D341Med (cell line): ENCODE results near the gene PEAK3.
A peak's percentile ranks its signal among the peaks of the same experiment; 100 is the strongest.
"Not testable (repeated sequence)": the region's sequence is repeated elsewhere in the genome, so short reads cannot be mapped to it uniquely, and the experiment has no call there.

Experiments used
- DNase-seq: peaks from one replicate; pipeline ENCODE4 v3.0.0; 2012; ENCODE audit warnings: low spot score

The PEAK3 gene

DNA sequence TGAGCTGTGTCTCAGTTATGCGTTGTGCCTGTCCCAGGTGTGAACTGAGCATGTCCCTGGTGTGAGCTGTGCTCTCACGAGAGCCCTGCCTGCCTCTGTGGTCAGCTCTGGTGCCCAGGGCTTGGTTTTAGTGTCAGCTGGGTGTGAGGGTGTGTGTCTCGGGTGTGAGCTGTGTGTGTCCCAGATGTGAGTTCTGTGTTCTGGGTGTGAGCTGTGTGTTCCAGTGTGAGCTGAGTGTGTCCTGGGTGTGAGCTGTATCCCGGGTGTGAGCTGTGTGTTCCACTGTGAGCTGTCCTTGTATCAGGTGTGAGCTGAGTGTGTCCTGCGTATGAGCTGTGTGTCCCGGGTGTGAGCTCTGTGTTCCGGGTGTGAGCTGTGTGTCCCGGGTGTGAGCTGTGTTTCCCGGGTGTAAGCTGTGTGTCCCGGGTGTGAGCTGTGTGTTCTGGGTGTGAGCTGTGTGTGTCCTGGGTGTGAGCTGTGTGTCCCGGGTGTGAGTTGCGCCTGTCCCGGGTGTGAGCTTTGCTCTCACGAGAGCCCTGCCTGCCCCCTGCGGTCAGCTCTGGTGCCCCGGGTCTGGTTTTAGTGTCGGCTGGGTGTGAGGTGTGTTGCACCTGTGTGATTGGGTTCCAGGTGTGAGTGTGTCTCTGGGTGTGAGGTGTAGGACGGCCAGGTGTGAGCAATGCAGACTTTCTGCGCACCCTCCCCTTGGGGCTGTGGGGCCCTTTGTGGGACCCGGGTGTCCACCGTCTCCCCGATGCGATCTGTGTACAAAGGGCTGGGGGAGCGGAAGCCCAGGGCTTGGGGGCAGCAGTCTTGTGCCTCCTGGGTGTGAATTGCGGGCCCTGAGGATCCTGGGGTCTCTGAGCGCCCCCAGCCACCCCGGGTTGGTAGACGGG lies 7.1 kb upstream of the PEAK3 start:
- no peak for DNase-seq

DNA sequence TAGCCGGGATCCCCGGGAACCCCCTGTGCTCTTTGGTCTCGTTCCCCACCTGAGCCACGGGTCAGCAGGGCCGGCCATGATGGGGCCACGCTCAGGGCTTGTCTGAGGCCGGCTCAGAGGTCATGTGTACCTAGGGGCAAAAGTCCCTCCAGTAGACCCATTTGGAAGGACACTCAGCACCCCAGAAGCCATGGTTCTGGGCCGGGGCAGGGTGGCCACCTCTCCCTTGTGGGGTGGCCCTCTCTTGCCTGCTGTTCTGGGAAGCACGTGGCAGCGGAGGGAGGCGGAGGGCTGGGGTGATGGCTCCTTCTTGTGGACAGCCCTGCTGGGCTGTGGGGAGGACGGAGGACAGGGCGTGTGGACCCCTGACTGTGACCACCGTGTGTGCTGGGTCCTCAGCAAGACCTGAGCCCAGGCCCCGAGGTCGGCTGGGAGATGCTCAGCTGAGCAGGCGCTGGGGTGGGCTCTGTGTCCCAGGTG lies 6.4 kb upstream of the PEAK3 start:
- DNase-seq: no peak

DNA sequence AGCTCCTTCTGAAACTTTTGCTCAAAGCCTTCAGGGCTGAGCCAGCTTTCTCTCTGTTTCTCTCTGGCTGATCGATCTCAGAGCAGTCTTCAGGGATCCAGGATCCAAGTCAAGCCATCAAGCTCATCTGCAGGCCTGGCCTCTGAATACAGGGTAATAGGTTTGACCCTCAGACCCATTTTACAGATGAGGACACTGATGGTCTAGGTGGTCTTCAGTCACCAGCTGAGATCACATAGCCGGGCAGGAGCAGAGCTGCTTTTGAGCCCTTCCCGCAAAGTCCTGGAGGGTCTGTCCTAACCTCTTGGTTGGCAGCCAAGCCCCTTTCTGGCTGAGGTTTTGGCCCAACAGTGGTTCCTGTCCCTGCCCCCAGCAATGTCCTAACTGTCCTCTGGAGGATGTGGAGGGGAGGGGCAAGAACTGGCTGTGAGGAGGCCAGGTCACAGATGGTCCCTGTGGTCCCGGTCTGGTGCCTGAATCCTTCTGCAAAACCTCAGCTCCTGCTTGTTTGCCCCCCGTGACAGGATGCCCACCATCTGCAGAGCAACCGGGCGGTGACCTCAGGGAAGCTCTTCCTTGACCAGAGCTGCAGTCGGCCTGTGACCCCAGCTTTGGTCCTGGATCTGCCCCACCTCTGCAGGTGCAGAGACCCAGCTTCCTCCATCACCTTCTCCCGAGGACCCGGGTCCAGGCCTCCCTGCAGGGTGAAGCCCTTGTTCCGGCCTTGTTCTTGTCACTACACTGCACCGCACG lies 5.8 kb upstream of the PEAK3 start:
- DNase-seq: no peak

DNA sequence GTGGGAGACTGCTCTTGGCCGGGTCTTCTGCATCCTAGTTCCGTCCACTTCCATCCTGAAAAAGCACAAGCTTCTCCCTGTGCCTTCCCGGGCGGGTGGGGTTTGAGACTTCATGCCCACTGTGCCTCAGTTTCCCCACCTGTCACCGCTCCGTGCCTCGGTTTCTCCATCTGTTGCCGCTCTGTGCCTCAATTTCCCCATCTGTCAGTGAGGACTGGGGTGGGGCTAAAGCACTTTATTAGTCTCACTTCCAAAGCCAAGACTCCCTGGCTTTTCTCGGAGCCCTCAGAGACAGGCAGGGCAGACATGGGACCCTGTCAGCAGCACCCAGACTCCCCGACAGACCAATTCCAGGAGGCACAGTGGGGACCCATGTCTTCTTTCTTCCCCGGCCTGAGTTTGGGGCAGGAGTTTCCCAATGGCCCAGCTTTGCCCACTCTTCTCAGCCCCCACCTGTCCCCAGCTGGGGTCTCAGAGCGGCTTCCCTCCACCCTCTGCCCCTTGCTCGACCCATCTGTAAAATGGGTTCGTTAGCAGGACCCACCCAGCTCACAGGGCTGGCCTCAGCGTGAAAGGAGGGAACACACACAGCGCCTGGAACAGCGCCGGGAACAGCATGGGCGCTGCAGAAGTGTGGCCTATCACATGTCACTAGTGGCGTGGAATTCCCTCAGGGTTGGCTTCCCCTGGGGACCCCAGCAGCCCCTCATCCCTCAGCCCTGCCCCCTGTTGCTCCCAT lies 4.6 kb upstream of the PEAK3 start:
- no peak for DNase-seq

DNA sequence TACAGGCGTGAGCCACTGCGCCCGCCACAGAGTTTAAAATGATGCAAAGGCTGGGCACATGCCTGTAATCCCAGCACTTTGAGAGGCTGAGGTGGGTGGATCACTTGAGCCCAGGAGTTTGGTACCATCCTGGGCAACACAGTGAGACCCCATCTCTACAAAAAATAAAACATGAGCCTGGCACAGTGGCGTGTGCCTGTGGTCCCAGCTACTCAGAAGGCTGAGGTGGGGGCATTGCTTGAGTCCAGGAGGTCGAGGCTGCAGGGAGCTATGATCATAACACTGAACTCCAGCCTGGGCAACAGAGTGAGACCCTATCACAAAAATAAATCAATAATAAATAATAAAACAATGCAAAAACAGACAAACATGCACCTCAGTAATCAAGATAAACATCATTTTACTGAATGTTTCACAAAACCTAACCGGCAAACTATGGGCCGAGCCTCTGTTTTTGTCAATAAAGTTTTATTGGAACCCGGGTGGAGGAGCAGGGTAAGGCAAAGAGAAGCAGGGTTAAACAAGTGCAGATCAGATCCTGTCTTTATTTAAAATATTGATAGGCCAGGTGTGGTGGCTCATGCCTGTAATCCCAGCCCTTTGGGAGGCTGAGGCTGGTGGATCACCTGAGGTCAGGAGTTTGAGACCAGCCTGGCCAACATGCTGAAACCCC lies 2.0 kb upstream of the PEAK3 start:
- no peak for DNase-seq

DNA sequence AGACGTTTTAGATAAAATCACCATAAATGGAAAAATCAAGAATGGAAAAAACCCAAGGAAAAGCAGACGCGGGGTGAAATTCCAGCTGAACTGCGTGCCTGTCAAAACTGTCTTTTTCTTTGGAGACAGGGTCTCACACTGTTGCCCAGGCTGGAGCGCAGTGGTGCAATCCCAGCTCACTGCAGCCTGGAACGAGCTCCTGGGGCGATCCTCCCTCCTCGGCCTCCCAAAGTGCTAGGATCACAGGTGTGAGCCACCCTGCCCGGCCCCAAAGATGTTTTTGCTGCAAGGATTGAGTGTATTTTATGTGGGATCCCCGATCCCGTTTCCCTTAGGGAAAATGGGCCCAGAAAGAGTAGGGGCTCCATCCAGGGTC lies 875 bp upstream of the PEAK3 start:
- DNase-seq: no peak

DNA sequence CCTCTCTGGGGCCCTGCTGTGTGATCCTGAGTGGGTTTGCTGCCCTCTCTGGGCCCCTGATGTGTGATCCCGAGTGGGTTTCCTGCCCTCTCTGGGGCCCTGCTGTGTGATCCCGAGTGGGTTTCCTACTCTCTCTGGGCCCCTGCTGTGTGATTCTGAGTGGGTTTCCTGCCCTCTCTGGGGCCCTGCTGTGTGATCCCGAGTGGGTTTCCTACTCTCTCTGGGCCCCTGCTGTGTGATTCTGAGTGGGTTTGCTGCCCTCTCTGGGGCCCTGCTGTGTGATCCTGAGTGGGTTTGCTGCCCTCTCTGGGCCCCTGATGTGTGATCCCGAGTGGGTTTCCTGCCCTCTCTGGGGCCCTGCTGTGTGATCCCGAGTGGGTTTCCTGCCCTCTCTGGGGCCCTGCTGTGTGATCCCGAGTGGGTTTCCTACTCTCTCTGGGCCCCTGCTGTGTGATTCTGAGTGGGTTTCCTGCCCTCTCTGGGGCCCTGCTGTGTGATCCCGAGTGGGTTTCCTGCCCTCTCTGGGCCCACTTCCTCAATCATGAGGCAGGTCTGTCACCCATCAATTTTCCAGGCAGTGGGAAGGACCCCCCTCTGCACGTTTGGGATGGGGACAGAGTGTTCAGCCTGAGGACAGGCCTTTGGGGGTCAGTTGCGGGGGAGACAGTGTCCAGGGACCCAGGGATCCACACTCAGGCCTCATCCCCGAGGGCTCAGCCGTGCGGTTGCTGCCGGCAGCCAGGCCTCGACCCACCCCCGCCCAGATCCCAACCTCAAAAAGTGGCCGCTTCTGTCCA lies 512 bp downstream of the PEAK3 start:
- DNase-seq: not testable (repeated sequence)

DNA sequence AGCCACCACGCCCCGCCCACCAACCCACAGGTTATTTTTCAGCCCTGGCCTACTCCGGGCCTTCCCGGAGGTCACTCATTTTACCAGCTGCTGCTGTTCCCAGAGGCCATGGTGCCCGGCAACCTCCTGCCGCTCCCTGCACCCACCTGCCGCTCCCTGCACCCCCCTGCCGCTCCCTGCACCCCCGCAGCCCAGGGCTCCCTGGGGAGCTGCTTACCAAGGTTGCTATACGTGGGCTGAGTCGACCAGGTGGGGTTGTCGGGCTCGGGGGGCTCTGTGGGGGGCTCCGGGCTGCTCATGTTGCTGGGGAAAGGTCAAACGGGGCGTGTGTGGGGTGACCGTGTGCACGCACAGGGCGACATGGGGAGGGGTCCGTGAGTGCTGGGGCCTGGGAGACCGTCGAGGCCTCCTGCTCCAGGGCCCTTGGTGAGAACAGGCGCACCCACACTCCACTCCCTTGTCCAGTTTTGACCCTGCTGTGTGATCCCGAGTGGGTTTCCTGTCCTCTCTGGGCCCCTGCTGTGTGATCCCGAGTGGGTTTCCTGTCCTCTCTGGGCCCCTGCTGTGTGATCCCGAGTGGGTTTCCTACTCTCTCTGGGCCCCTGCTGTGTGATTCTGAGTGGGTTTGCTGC lies 1.2 kb downstream of the PEAK3 start:
- no peak for DNase-seq

DNA sequence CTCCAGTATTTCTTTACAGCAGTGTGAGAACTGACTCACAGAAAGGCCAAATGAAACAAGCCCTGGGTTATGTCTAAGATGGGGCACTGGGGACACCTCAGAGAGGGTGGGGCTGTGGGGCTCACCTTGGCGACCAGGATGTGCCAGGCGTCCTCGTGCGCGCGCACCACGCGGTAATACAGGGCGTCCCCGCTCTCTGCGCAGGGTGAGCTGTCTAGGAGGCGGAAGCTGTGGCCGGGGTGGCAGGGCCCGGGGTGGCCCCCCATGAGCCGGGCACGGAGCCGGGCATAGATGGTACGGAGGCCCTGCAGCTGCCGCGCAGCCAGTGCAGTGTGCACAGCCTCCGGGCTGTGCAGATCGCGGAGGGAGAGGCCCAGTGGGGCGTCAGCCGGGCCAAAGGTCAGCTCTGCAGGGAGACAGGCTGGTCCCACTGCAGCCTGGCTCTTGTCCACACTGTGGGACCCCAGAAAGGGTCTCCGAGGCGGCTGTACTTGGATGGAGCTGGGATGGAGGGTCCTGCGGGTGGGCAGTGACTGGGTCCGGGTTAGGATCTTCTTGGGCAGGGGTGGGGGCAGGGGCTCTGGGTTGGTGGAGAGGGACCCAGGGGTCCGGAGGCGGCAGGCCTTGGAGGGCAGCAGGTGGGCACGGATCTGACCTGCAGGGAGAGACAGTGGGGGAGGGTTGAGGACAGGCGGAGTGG lies 3.4 kb downstream of the PEAK3 start:
- DNase-seq: no peak

DNA sequence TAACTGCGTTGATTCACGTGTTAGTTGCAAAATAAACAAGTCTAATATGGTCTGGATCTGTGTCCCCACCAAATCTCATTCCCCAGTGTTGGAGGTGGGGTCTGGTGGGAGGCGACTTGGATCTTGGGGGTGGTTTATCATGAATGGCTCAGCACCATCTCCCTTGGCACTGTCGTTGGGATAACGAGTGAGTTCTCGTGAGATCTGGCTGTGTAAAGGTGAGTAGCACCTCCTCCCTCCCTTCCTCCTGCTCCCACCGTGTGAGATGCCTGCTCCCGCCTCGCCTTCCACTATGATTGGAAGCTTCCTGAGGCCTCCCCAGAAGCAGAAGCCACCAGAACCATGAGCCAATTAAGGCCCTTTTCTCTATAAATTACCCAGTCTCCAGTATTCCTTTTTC lies 4.8 kb downstream of the PEAK3 start:
- no peak for DNase-seq

DNA sequence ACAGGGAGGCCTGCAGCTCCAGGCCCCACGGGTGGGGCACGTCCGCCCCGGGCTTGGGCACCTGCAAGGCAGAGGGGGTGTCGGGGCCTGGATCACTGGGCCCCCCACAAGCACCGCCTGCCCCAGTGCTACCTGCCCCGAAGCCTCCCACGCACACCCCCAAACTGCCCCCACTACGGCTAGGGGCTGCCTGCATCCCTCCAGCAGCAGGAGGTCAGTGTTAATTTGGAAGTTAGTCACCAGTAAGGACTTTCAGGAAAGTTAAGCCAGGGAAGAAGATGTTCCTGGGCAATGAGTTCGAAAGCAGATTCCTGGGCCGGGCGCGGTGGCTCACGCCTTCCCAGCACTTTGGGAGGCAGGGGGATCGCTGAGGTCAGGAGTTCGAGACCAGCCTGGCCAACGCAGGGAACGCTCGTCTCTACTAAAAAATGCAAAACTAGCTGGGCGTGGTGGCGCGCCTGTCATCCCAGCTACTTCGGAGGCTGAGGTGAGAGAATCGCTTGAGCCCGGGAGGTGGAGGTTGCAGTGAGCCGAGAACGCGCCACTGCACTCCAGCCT lies 5.5 kb downstream of the PEAK3 start:
- DNase-seq: no peak

DNA sequence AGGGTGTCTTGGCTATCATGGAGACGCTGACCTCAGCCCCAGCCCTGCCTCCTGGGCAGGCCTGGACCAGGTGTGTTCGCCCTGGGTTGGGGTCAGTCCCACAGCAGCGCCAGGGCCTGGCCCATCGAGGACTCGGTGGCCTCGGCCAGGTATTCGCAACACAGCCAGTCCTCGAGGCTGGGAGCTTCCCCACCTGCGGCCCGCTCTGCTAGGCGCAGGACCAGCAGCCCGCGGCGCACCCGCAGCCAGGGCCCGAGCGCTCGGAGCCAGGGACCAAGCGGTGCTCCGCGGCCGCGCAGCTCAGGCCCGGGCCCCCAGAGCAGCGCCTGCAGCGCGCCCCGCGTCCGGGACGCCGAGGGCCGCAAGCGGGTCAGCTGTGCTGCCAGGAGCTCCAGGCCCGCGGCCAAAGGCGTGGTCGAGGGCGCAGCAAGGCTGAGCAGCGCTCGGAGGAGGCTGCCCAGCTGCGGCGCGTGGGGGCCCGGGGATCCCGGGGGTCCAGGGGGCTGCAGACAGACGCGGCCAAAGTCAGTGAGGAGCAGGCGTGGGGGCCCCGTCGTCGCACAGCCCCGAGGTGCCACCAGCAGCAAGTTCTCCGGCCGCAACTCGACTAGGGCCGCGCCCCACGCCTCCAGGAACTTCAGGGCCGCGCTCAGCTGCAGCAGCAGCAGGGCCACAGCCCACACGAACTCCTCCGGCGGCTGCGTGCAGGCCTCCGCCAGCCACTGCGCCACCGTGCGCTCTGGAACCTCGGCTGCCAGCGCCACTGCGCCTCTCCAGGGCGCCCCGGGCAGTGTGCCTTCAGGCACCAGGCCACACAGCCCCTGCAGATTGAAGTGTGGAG lies 6.2 kb downstream of the PEAK3 start:
- peak; percentile 46 for DNase-seq

DNA sequence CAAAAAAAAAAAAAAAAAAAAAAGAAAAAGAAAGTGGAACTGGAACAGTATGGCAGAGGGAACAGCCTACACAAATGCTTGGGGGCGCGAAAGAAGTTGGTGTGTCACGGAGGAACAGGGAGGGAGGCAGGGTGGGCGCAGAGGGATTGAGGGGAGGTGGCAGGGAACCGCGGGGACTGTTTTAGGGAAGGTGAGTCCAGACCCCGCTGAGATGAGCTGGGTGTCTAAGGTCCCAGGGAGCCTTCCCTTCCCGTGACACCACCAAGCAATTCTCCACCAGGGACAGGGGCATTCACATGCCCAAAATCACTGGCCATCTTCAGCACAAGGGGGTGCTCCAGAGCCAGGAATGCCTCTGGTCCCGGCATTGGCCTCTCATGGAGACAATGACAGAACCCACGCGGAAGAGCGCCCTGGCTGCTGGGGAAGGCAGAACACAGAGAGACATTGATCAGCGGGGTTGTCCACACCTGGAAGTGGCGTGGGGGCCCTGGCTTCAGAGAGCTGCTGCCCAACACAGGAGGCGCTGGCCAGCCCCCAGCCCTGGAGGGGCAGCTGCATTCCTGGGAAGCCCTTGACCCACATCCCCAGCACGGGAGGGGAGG lies 6.9 kb downstream of the PEAK3 start:
- peak; percentile 83 for DNase-seq

DNA sequence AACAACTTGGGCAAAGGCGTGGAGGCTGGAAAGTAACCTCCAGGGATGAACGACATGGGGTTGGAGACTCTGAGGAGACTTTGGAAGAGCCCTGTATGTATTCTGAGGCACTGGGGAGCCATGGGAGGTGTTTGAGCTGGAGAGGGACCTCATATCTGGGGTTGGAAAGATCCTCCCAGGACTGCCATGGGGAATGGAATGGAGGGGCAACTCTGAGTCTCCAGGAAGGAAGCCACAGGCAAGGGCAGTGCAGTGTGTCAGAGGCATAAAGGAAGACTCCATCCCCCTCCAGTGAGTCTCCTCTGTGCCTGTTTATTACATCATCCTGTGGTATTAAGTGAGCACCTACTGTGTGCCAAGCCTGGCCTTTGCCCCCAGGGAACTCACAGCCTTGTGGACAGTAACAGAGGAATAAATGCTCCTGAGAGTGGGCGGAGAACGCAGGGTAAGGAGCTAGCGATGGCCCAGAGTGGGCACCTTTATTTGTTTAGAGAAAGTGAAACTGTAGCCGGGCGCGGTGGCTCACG lies 7.7 kb downstream of the PEAK3 start:
- no peak for DNase-seq

DNA sequence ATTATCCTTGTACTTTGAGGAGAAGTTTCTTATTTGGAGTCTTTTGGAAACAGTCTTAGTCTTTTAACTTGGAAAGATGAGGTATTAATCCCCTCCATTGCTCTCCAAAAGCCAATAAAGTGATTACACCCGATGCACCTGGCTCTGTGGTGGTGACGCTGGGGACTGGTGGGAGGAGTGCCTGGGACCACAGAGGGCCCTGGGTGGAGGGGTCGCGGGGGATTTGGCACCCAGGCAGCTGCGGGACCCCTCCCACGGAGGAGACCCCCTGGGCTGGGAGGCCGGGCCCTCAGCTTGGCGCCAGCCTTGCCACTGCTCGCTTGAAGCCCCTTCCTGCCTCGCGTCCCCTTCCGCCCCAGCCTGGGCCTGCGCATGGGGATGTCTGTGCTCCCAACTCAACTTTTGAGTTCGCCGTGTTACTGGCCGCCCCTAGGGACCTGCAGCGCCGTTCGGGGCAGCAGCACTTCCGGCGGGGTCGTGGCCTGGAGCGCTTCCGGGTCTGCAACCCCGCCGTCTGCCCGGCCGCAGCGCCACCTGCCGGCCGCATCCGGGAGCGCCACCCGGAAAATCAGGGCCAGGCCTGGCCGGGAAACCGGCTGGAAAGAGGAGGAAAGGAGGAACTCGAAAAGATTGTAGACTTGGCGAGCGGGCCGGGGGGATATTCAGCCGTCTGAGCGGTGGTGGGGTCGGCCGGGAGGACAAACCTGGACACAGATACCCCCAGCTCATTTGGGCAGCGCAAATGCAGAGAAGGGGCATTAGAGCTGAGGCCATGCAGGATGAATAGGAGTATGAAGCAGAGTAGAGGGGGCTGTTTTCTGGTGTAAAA lies 8.4 kb downstream of the PEAK3 start:
- peak; percentile 94 for DNase-seq

DNA sequence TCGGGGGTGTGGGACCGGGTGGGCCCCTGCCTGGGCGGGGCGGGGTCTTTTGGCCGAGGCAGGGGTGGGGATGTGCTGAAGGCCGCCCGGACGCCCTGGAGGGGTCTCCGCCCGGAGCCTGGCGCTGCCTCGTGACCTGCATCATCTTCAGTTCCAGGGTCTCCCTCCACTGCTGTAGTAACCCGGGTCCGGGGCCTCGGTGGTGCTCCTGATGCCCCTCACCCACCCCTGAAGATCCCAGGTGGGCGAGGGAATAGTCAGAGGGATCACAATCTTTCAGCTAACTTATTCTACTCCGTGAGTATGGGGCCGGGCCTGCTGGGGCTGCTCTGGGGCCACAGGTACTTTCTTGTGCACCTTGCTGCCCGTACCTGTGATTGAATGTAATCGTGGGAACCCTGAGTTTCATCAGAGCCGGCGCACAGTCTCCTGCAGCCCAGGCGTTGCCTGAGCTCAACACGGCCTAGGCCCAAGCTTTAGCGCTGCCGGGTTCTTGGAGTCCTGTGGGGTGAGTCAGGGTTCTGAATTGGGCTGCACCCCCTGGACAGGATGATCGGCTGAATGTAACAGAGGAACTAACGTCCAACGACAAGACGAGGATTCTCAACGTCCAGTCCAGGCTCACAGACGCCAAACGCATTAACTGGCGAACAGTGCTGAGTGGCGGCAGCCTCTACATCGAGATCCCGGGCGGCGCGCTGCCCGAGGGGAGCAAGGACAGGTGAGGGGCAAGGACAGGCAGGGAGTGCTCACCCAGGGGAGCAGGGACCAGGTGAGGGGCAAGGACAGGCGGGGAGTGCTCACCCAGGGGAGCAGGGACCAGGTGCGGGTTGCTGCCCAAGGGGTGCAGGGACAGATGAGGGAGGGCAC lies 10.5 kb downstream of the PEAK3 start:
- no peak for DNase-seq
